SK-N-SH (cell line): ENCODE data around the gene SPIRE1.

Experiments
- CTCF ChIP-seq: fragments of 200-600 bp; sonication (generic); IDR thresholded peaks from 2 replicates; pipeline ENCODE4 v1.6.1; 2017; ENCODE audit warnings: antibody characterized with exemption, mild to moderate bottlenecking, moderate library complexity
- EP300 ChIP-seq, 2 experiments: IDR thresholded peaks; 2 replicates each; pipeline versions ENCODE4 v1.4.0 to v1.6.1; 2012; ENCODE audit warnings: borderline replicate concordance in 1 of 2, low read depth in 1 of 2, low read length in 1 of 2
- MEF2A ChIP-seq: IDR thresholded peaks from 2 replicates; pipeline ENCODE4 v1.4.0; 2012; ENCODE audit warnings: low read depth, borderline replicate concordance
- PBX3 ChIP-seq: IDR thresholded peaks from 2 replicates; pipeline ENCODE4; 2012
- REST ChIP-seq: IDR thresholded peaks from 2 replicates; pipeline ENCODE4 v1.6.1; 2012; ENCODE audit warnings: mild to moderate bottlenecking, low read depth, low read length, moderate library complexity
- RFX5 ChIP-seq: IDR thresholded peaks from 2 replicates; pipeline ENCODE4 v1.6.1; 2012; ENCODE audit warnings: mild to moderate bottlenecking, improper control_type of control experiment, low read length
- SMC3 ChIP-seq: IDR thresholded peaks from 2 replicates; pipeline ENCODE4 v1.6.1; 2012; ENCODE audit warnings: low read depth, low read length, improper control_type of control experiment
- ZBTB33 ChIP-seq: IDR thresholded peaks from 2 replicates; pipeline ENCODE4 v1.4.0; 2012; ENCODE audit warnings: low read depth, borderline replicate concordance

GRCh38 chr18:12517142-12517825 is 140.6 kb downstream of the SPIRE1 start:
- TF ChIP-seq CTCF (no peak), PBX3 (no peak), RFX5 (no peak), ZBTB33 (no peak), SMC3 (no peak), MEF2A (no peak), EP300 (IDR thresholded peaks at IDR 0.05; ENCODE audit: borderline replicate concordance in 1 of 2, low read depth in 1 of 2, low read length in 1 of 2) (no peak), REST (no peak)
